ENCODE measurements around the gene C2orf80. TPM values are rescaled to one million over a fixed set of nuclear protein-coding genes. Genes with fewer than 3 reads are reported as not detected.

Gene C2orf80
- total and polyA plus RNA-seq, 2 donors (not counting 1 experiment from before 2014, with no cell fraction given) = not detected

DNA sequence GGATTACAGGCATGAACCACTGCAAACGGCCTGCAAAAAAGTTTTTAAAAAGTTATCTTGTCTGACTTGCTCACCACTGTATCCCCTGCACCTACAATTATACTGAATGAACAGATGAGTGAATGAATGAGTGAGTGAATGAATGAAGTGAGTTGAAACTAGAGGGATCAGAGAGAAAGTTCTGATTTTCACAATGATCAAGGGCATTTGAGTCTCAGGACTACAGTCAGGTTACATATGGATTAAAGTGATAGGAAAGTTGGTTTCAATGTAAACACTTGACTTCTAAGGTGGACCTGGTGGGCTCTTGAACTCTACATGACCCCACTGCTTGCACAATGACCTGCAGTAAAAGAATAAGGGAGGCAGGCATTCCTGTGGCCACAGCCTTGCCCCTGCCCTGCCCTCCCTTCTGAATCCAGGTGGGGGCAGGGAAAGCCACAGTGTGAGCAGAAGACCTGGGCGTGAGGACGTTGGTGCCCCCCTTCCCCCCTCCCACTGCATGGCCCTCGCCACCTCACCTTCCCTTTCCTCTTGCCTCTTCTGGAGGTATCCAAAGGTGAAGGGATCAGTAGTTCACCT, 10.7 kb downstream of the C2orf80 start:
- DNase-seq (ENCODE audit: low read depth in 2 of 2) = peak in 1 of 2 donors; percentile 13
- Histone ChIP-seq H3K36me3 (ENCODE audit: control insufficient read depth, insufficient read depth, low read length) (no peaks in the 10 kb centered on the region), H3K27ac (ENCODE audit: insufficient read depth, low read length) (no peak overlapping the region), H3K4me1 (ENCODE audit: control insufficient read depth, extremely low read depth, insufficient read depth, low read length) (no peaks in the 10 kb centered on the region), H4K20me1 (ENCODE audit: control insufficient read depth, extremely low read depth, insufficient read depth, low read length) (no peaks in the 10 kb centered on the region), H3K4me2 (ENCODE audit: extremely low read depth, insufficient read depth, low read length) (no peak overlapping the region), H3K27me3 (ENCODE audit: control insufficient read depth, insufficient read depth, low read length) (no peaks in the 10 kb centered on the region), H3K4me3 (replicated peaks in 1 of 4; ENCODE audit: control extremely low read depth in 1 of 4, insufficient read depth in 1 of 4, low read depth in 3 of 4, low read length in 4 of 4) (no peak overlapping the region), H3K9ac (ENCODE audit: insufficient read depth, low read length) (no peak overlapping the region), H3K9me3 (ENCODE audit: control insufficient read depth, insufficient read depth, low read depth, low read length) (no peaks in the 10 kb centered on the region), H3K79me2 (ENCODE audit: control insufficient read depth, insufficient read depth, low read length) (no peaks in the 10 kb centered on the region), H2AFZ (ENCODE audit: low read length) (no peak overlapping the region)
- TF ChIP-seq EZH2 (IDR thresholded peaks at IDR 0.05; ENCODE audit: low read length, missing control alignments) = no peak
- TF ChIP-seq, protein P1, sequence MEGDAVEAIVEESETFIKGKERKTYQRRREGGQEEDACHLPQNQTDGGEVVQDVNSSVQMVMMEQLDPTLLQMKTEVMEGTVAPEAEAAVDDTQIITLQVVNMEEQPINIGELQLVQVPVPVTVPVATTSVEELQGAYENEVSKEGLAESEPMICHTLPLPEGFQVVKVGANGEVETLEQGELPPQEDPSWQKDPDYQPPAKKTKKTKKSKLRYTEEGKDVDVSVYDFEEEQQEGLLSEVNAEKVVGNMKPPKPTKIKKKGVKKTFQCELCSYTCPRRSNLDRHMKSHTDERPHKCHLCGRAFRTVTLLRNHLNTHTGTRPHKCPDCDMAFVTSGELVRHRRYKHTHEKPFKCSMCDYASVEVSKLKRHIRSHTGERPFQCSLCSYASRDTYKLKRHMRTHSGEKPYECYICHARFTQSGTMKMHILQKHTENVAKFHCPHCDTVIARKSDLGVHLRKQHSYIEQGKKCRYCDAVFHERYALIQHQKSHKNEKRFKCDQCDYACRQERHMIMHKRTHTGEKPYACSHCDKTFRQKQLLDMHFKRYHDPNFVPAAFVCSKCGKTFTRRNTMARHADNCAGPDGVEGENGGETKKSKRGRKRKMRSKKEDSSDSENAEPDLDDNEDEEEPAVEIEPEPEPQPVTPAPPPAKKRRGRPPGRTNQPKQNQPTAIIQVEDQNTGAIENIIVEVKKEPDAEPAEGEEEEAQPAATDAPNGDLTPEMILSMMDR (conservative IDR thresholded peaks at IDR 0.05 in 1 of 2, IDR thresholded peaks at IDR 0.05 in 1 of 2; ENCODE audit: low read depth in 1 of 2, low read length in 2 of 2) = no peak

DNA sequence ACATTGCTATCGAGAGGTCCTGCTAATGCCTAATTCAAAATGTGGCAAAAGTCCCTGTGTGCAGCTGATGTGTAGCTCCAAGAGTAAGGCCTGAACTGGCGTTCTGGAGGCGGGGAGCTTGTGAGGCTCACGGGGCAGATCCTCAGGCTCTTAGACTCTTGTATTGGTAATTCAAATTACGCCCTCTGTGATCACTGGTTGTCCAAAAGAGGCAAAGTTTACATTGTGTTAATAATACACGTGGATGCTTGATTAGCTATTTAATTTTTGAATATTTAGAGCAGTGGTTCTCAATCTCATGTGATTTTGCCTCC, 14.0 kb downstream of the C2orf80 start:
- no peaks in the 10 kb centered on the region for H3K9me3 ChIP-seq (ENCODE audit: control insufficient read depth, insufficient read depth, low read depth, low read length)
- no peak overlapping the region for H3K4me3 ChIP-seq (replicated peaks in 1 of 4; ENCODE audit: control extremely low read depth in 1 of 4, insufficient read depth in 1 of 4, low read depth in 3 of 4, low read length in 4 of 4)
- no peak for DNase-seq (ENCODE audit: low read depth in 2 of 2)

DNA sequence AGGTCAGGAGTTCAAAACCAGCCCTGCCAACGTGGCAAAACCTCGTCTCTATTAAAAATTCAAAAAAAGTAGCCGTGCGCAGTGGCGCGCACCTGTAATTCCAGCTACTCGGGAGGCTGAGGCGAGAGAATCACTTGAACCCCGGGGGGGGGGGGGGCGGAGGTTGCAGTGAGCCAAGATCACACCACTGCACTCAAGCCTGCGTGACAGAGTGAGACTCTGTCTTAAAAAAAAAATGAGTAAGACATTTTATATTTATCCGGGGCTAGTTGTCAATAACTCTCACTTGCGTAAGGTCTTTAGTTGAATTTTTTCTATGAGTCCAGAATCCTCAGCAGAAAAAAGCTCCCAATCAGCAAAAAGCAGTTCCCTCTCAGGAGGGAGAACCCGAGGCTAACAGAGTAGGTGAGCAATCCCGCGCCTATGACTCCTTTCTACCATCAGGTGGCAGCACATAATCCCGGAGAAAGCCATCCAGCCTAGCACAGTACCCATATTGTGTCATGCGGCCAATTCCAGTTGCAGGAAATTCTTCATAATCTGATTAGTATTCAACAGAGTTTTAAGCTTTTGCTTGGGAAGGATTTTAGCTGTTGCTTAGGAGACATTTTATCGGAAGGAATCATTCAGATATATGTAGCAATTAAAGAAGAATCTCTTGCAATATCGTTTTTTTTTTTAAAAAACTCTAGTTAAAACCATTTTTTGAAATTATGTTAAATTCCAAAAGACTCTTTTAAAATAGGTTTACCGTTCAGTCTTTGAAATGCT, 14.6 kb downstream of the C2orf80 start:
- Histone ChIP-seq H3K4me3 (replicated peaks in 1 of 4; ENCODE audit: control extremely low read depth in 1 of 4, insufficient read depth in 1 of 4, low read depth in 3 of 4, low read length in 4 of 4) (no peak overlapping the region), H3K27me3 (ENCODE audit: control insufficient read depth, insufficient read depth, low read length) (no peaks in the 10 kb centered on the region), H2AFZ (ENCODE audit: low read length) (no peak overlapping the region), H4K20me1 (ENCODE audit: control insufficient read depth, extremely low read depth, insufficient read depth, low read length) (no peaks in the 10 kb centered on the region), H3K27ac (ENCODE audit: insufficient read depth, low read length) (no peak overlapping the region), H3K4me2 (ENCODE audit: extremely low read depth, insufficient read depth, low read length) (no peak overlapping the region), H3K36me3 (ENCODE audit: control insufficient read depth, insufficient read depth, low read length) (no peaks in the 10 kb centered on the region), H3K79me2 (ENCODE audit: control insufficient read depth, insufficient read depth, low read length) (no peaks in the 10 kb centered on the region), H3K4me1 (ENCODE audit: control insufficient read depth, extremely low read depth, insufficient read depth, low read length) (no peaks in the 10 kb centered on the region), H3K9ac (ENCODE audit: insufficient read depth, low read length) (no peak overlapping the region), H3K9me3 (ENCODE audit: control insufficient read depth, insufficient read depth, low read depth, low read length) (no peaks in the 10 kb centered on the region)
- no peak for TF ChIP-seq EZH2 (IDR thresholded peaks at IDR 0.05; ENCODE audit: low read length, missing control alignments)
- TF ChIP-seq, protein P1 (conservative IDR thresholded peaks at IDR 0.05 in 1 of 2, IDR thresholded peaks at IDR 0.05 in 1 of 2; ENCODE audit: low read depth in 1 of 2, low read length in 2 of 2) = peak; percentile 95 to 96
- DNase-seq (ENCODE audit: low read depth in 2 of 2) = peak; percentile 66 to 77

More for the DNA sequence above, 14.0 kb downstream of the C2orf80 start:
- Histone ChIP-seq H3K9ac (ENCODE audit: insufficient read depth, low read length) (no peak overlapping the region), H3K4me1 (ENCODE audit: control insufficient read depth, extremely low read depth, insufficient read depth, low read length) (no peaks in the 10 kb centered on the region), H2AFZ (ENCODE audit: low read length) (no peak overlapping the region), H4K20me1 (ENCODE audit: control insufficient read depth, extremely low read depth, insufficient read depth, low read length) (no peaks in the 10 kb centered on the region), H3K27ac (ENCODE audit: insufficient read depth, low read length) (no peak overlapping the region), H3K4me2 (ENCODE audit: extremely low read depth, insufficient read depth, low read length) (no peak overlapping the region), H3K36me3 (ENCODE audit: control insufficient read depth, insufficient read depth, low read length) (no peaks in the 10 kb centered on the region), H3K79me2 (ENCODE audit: control insufficient read depth, insufficient read depth, low read length) (no peaks in the 10 kb centered on the region), H3K27me3 (ENCODE audit: control insufficient read depth, insufficient read depth, low read length) (no peaks in the 10 kb centered on the region)
- no peak for TF ChIP-seq EZH2 (IDR thresholded peaks at IDR 0.05; ENCODE audit: low read length, missing control alignments)
- TF ChIP-seq, protein P1 (conservative IDR thresholded peaks at IDR 0.05 in 1 of 2, IDR thresholded peaks at IDR 0.05 in 1 of 2; ENCODE audit: low read depth in 1 of 2, low read length in 2 of 2) = no peak
